H1 (cell line): ENCODE results near the gene RNF43. TPM values are rescaled to one million over a fixed set of nuclear protein-coding genes. Genes with fewer than 3 reads are reported as not detected.

ENCODE experiments used
- BRCA1 ChIP-seq: IDR thresholded peaks from 2 replicates; pipeline ENCODE4 v1.6.1; 2012; ENCODE audit warnings: low read depth, low read length, improper control_type of control experiment
- CBX8 ChIP-seq: fragments of 300-800, 300-1000 bp; sonication (generic); IDR thresholded peaks from 2 replicates; pipeline ENCODE4 v1.7.1; 2016; ENCODE audit warnings: low read depth, low read length, borderline replicate concordance
- CHD1 ChIP-seq: IDR thresholded peaks from 2 replicates; pipeline ENCODE4 v1.6.1; 2012; ENCODE audit warnings: low read depth, low read length, improper control_type of control experiment
- CHD7 ChIP-seq: fragments of 300-600 bp; sonication (generic); IDR thresholded peaks from 2 replicates; pipeline ENCODE4 v1.7.1; 2012; ENCODE audit warnings: low read length, moderate library complexity, mild to moderate bottlenecking, inconsistent platforms; ENCODE audit not compliant: insufficient replicate concordance
- EGR1 ChIP-seq: IDR thresholded peaks from 2 replicates; pipeline ENCODE4 v1.6.1; 2011; ENCODE audit warnings: low read depth, low read length, borderline replicate concordance
- POU5F1 ChIP-seq: IDR thresholded peaks from 2 replicates; pipeline ENCODE4 v1.6.1; 2011; ENCODE audit warnings: low read depth, mild to moderate bottlenecking, low read length, moderate library complexity
- RFX5 ChIP-seq: IDR thresholded peaks from 2 replicates; pipeline ENCODE4 v1.6.1; 2011; ENCODE audit warnings: low read depth, low read length, improper control_type of control experiment, borderline replicate concordance
- RXRA ChIP-seq: IDR thresholded peaks from 2 replicates; pipeline ENCODE4 v1.6.1; 2011; ENCODE audit warnings: low read depth, mild to moderate bottlenecking, low read length, moderate library complexity; ENCODE audit not compliant: insufficient read depth
- SAP30 ChIP-seq: fragments of 300-600 bp; sonication (generic); IDR thresholded peaks from 2 replicates; pipeline ENCODE4 v1.7.1; 2012; ENCODE audit warnings: low read length, moderate library complexity, mild to moderate bottlenecking, inconsistent platforms; ENCODE audit not compliant: insufficient read depth, insufficient replicate concordance
- SIX5 ChIP-seq: IDR thresholded peaks from 2 replicates; pipeline ENCODE4 v1.6.1; 2011; ENCODE audit warnings: mild to moderate bottlenecking, low read depth, low read length
- ZNF274 ChIP-seq: IDR thresholded peaks from 2 replicates; pipeline ENCODE4 v1.7.0; 2012; ENCODE audit warnings: low read length, borderline replicate concordance; ENCODE audit errors: extremely low read depth
- polyA plus RNA-seq, 7 experiments: library from polyadenylated mRNA; depleted of rRNA in 3 of 7; stranded (reverse) in 5 of 7; unstranded in 2 of 7; fragments of >200 nt in 5 of 7; fragments of 200-250 nt in 2 of 7; gene quantifications; 1 replicate in 5 of 7; 2 replicates in 1 of 7; 4 replicates in 1 of 7; pipeline versions ENCODE4 v1.2.1 to v1.2.3, GENCODE V29; 2011 to 2013; ENCODE audit warnings: missing spikeins in 2 of 7, mixed read lengths in 2 of 7
- total RNA-seq: library from RNA; stranded (reverse); fragmentation: NEBNext Ultra II Directional; extraction: Animal tissue kit (Norgen Biotek cat#: 25700); gene quantifications from 2 replicates; pipeline ENCODE4 v1.2.1, GENCODE V29; 2021

The RNF43 gene
- total and polyA plus RNA-seq, 2 of the 8 experiments (the other 6 are each of a cell fraction or from before 2014, with no cell fraction given): 0.89 to 1.5 TPM

- TF ChIP-seq CHD7 (no peak), SAP30 (no peak), CHD1 (no peak), RFX5 (no peak), POU5F1 (no peak), ZNF274 (no peak), BRCA1 (no peak), SIX5 (no peak), RXRA (no peak), EGR1 (no peak), CBX8 (no peak)
Measured at GRCh38 chr17:58387834-58388233, 29.5 kb downstream of the RNF43 start (continued).
